SK-N-SH treated with all-trans-retinoic acid at 6 μM for 48 hours (cell line): ENCODE measurements around the gene OBI1.

Source experiments
- ATAC-seq: fragments of 200-7000 bp; cut with Tn5 transposase; 3 replicates; pipeline ENCODE4 v1.9.1; 2020; ENCODE audit warnings: mild to moderate bottlenecking, moderate library complexity
- CREB5 ChIP-seq: fragments of 250-450 bp; sonication (Bioruptor Pico); IDR thresholded peaks from 2 replicates; pipeline ENCODE4 v1.5.1; 2020; ENCODE audit warnings: low read depth, mild to moderate bottlenecking, moderate library complexity
- CSRNP3 ChIP-seq: fragments of 250-450 bp; sonication (Bioruptor Pico); IDR thresholded peaks from 2 replicates; pipeline ENCODE4 v1.5.1; 2021; ENCODE audit warnings: mild to moderate bottlenecking, moderate library complexity
- GLIS3 ChIP-seq: fragments of 250-450 bp; sonication (Bioruptor Pico); IDR thresholded peaks from 2 replicates; pipeline ENCODE4 v1.5.0; 2020; ENCODE audit warnings: mild to moderate bottlenecking, moderate library complexity
- OSR1 ChIP-seq: fragments of 250-450 bp; sonication (Bioruptor Pico); IDR thresholded peaks from 2 replicates; pipeline ENCODE4 v1.8.0; 2022; ENCODE audit warnings: moderate library complexity, mild to moderate bottlenecking, inconsistent platforms
- PATZ1 ChIP-seq: fragments of 250-450 bp; sonication (Bioruptor Pico); IDR thresholded peaks from 2 replicates; pipeline ENCODE4 v1.8.0; 2020; ENCODE audit warnings: mild to moderate bottlenecking, moderate library complexity, borderline replicate concordance
- POU6F1 ChIP-seq: fragments of 250-450 bp; sonication (Bioruptor Pico); IDR thresholded peaks from 2 replicates; pipeline ENCODE4 v1.8.0; 2021; ENCODE audit warnings: low read depth, mild to moderate bottlenecking, moderate library complexity, borderline replicate concordance
- PPARA ChIP-seq: fragments of 250-450 bp; sonication (Bioruptor Pico); IDR thresholded peaks from 2 replicates; pipeline ENCODE4 v1.5.0; 2020; ENCODE audit warnings: mild to moderate bottlenecking, borderline replicate concordance
- RARB ChIP-seq: fragments of 250-450 bp; sonication (Bioruptor Pico); IDR thresholded peaks from 2 replicates; pipeline ENCODE4 v1.8.0; 2021; ENCODE audit warnings: mild to moderate bottlenecking, moderate library complexity
- TSHZ2 ChIP-seq: fragments of 250-450 bp; sonication (Bioruptor Pico); IDR thresholded peaks from 2 replicates; pipeline ENCODE4 v1.5.0; 2020; ENCODE audit warnings: mild to moderate bottlenecking, moderate library complexity
- ZC3H10 ChIP-seq: fragments of 250-450 bp; sonication (Bioruptor Pico); IDR thresholded peaks from 2 replicates; pipeline ENCODE4 v1.5.1; 2021; ENCODE audit warnings: mild to moderate bottlenecking, moderate library complexity
- ZFP3 ChIP-seq: fragments of 250-450 bp; sonication (Bioruptor Pico); IDR thresholded peaks from 2 replicates; pipeline ENCODE4 v1.5.0; 2020; ENCODE audit warnings: mild to moderate bottlenecking, moderate library complexity
- ZFP30 ChIP-seq: fragments of 450-650 bp; formaldehyde crosslinking; IDR thresholded peaks from 2 replicates; pipeline ENCODE4 v1.5.0; 2022; ENCODE audit warnings: mild to moderate bottlenecking, moderate library complexity
- ZNF565 ChIP-seq: fragments of 450-650 bp; formaldehyde crosslinking; conservative IDR thresholded peaks from 2 replicates; pipeline ENCODE4 v1.5.0; 2020; ENCODE audit warnings: low read depth, mild to moderate bottlenecking, moderate library complexity
- ZNF70 ChIP-seq: fragments of 450-650 bp; formaldehyde crosslinking; IDR thresholded peaks from 2 replicates; pipeline ENCODE4 v1.5.0; 2020; ENCODE audit warnings: mild to moderate bottlenecking, moderate library complexity
- ZNF8 ChIP-seq: fragments of 450-650 bp; formaldehyde crosslinking; IDR thresholded peaks from 2 replicates; pipeline ENCODE4 v1.5.0; 2020; ENCODE audit warnings: mild to moderate bottlenecking, moderate library complexity

OBI1 gene

GRCh38 chr13:78679329-78679728, 20.4 kb upstream of the OBI1 start:
- TF ChIP-seq ZNF8 (no peak), ZC3H10 (CRISPR knock-in tag) (no peak), CREB5 (CRISPR knock-in tag) (no peak), RARB (CRISPR knock-in tag) (no peak), ZNF565 (CRISPR knock-in tag) (no peak)
- ATAC-seq = no peak

GRCh38 chr13:78675112-78675511, 16.2 kb upstream of the OBI1 start:
- ATAC-seq = no peak
- TF ChIP-seq OSR1 = no peak
- TF ChIP-seq POU6F1 (CRISPR knock-in tag) = no peak
- TF ChIP-seq ZFP30 (CRISPR knock-in tag) = no peak
- no peak for TF ChIP-seq GLIS3 (CRISPR knock-in tag)
- TF ChIP-seq ZC3H10 (CRISPR knock-in tag) = no peak
- TF ChIP-seq RARB (CRISPR knock-in tag) = no peak
- no peak for TF ChIP-seq PATZ1 (CRISPR knock-in tag)
- TF ChIP-seq PPARA (CRISPR knock-in tag) = no peak
- no peak for TF ChIP-seq ZFP3 (CRISPR knock-in tag)
- TF ChIP-seq TSHZ2 = no peak
- TF ChIP-seq ZNF565 (CRISPR knock-in tag) = no peak

GRCh38 chr13:78674638-78675037, 15.7 kb upstream of the OBI1 start:
- no peak for ATAC-seq

More at GRCh38 chr13:78674638-78675037, 15.7 kb upstream of the OBI1 start:
- no peak for TF ChIP-seq ZNF70 (CRISPR knock-in tag)
- TF ChIP-seq ZFP30 (CRISPR knock-in tag) = no peak
- TF ChIP-seq TSHZ2 = no peak
- no peak for TF ChIP-seq ZFP3 (CRISPR knock-in tag)
- TF ChIP-seq ZNF565 (CRISPR knock-in tag) = no peak
- no peak for TF ChIP-seq PPARA (CRISPR knock-in tag)
- TF ChIP-seq GLIS3 (CRISPR knock-in tag) = no peak
- no peak for TF ChIP-seq CSRNP3 (CRISPR knock-in tag)
